ENCODE data around the gene VWA5B1.

The VWA5B1 gene

GRCh38 chr1:20355828-20356735 lies 65.4 kb downstream of the VWA5B1 start:
- no peaks in the 10 kb centered on the region for H3K9me3 Mint-ChIP-seq
- peaks cover 58% of the 10 kb centered on the region for H3K27me3 Mint-ChIP-seq
- no peak for ATAC-seq

GRCh38 chr1:20356850-20357459 lies 66.3 kb downstream of the VWA5B1 start:
- no peak for ATAC-seq
- Mint-ChIP-seq H3K4me3 (no peak overlapping the region), H3K9me3 (no peaks in the 10 kb centered on the region), H3K4me1 (peaks cover 14% of the 10 kb centered on the region), H3K27me3 (peaks cover 65% of the 10 kb centered on the region), H3K36me3 (no peaks in the 10 kb centered on the region), H3K27ac (no peak overlapping the region)

More at GRCh38 chr1:20355828-20356735, 65.4 kb downstream of the VWA5B1 start:
- Mint-ChIP-seq H3K4me3 (no peak overlapping the region), H3K4me1 (peaks cover 14% of the 10 kb centered on the region), H3K36me3 (no peaks in the 10 kb centered on the region), H3K27ac (no peak overlapping the region)

- Mint-ChIP-seq H3K36me3 (no peaks in the 10 kb centered on the region), H3K27me3 (peaks cover 67% of the 10 kb centered on the region)
- no peak for ATAC-seq
Measured at GRCh38 chr1:20357796-20358195, 67.1 kb downstream of the VWA5B1 start.

GRCh38 chr1:20358761-20359263 lies 68.1 kb downstream of the VWA5B1 start:
- H3K4me1 Mint-ChIP-seq, result peaks cover 14% of the 10 kb centered on the region
- H3K27ac Mint-ChIP-seq, result no peak overlapping the region
- H3K4me3 Mint-ChIP-seq, result no peak overlapping the region
- no peak for ATAC-seq
- no peaks in the 10 kb centered on the region for H3K9me3 Mint-ChIP-seq
- H3K27me3 Mint-ChIP-seq, result peaks cover 66% of the 10 kb centered on the region
- H3K36me3 Mint-ChIP-seq, result no peaks in the 10 kb centered on the region

More at GRCh38 chr1:20357796-20358195, 67.1 kb downstream of the VWA5B1 start:
- Mint-ChIP-seq H3K4me3 (no peak overlapping the region), H3K4me1 (peaks cover 14% of the 10 kb centered on the region), H3K9me3 (no peaks in the 10 kb centered on the region), H3K27ac (no peak overlapping the region)

GRCh38 chr1:20359451-20360330 lies 69.0 kb downstream of the VWA5B1 start:
- H3K4me3 Mint-ChIP-seq, result no peak overlapping the region
- no peaks in the 10 kb centered on the region for H3K9me3 Mint-ChIP-seq
- peaks cover 14% of the 10 kb centered on the region for H3K4me1 Mint-ChIP-seq
- peaks cover 66% of the 10 kb centered on the region for H3K27me3 Mint-ChIP-seq
- H3K36me3 Mint-ChIP-seq, result no peaks in the 10 kb centered on the region
- no peak overlapping the region for H3K27ac Mint-ChIP-seq
- peak; percentile 84 for ATAC-seq

- Mint-ChIP-seq H3K27me3 (peaks cover 80% of the 10 kb centered on the region), H3K4me3 (no peak overlapping the region), H3K27ac (no peak overlapping the region), H3K36me3 (no peaks in the 10 kb centered on the region), H3K9me3 (no peaks in the 10 kb centered on the region), H3K4me1 (peaks cover 22% of the 10 kb centered on the region)
- no peak for ATAC-seq
Measured at GRCh38 chr1:20361401-20361800, 70.7 kb downstream of the VWA5B1 start.

- H3K27me3 Mint-ChIP-seq, result peaks cover 85% of the 10 kb centered on the region
- no peaks in the 10 kb centered on the region for H3K9me3 Mint-ChIP-seq
- peaks cover 24% of the 10 kb centered on the region for H3K4me1 Mint-ChIP-seq
- H3K4me3 Mint-ChIP-seq, result no peak overlapping the region
- H3K36me3 Mint-ChIP-seq, result no peaks in the 10 kb centered on the region
- no peak overlapping the region for H3K27ac Mint-ChIP-seq
- no peak for ATAC-seq
Measured at GRCh38 chr1:20361805-20362381, 71.2 kb downstream of the VWA5B1 start.

- Mint-ChIP-seq H3K27me3 (peaks cover 95% of the 10 kb centered on the region), H3K27ac (no peak overlapping the region), H3K36me3 (no peaks in the 10 kb centered on the region), H3K9me3 (no peaks in the 10 kb centered on the region), H3K4me1 (peaks cover 33% of the 10 kb centered on the region), H3K4me3 (no peak overlapping the region)
- ATAC-seq, result no peak
Measured at GRCh38 chr1:20362856-20363255, 72.2 kb downstream of the VWA5B1 start.

- Mint-ChIP-seq H3K4me1 (peaks cover 20% of the 10 kb centered on the region), H3K27me3 (peaks cover 83% of the 10 kb centered on the region), H3K36me3 (no peaks in the 10 kb centered on the region), H3K9me3 (no peaks in the 10 kb centered on the region), H3K4me3 (no peak overlapping the region), H3K27ac (no peak overlapping the region)
- ATAC-seq, result no peak
Measured at GRCh38 chr1:20365421-20366055, 74.9 kb downstream of the VWA5B1 start.

GRCh38 chr1:20366056-20366462 lies 75.4 kb downstream of the VWA5B1 start:
- no peaks in the 10 kb centered on the region for H3K9me3 Mint-ChIP-seq
- no peaks in the 10 kb centered on the region for H3K36me3 Mint-ChIP-seq
- peaks cover 20% of the 10 kb centered on the region for H3K4me1 Mint-ChIP-seq
- no peak overlapping the region for H3K27ac Mint-ChIP-seq
- H3K4me3 Mint-ChIP-seq, result no peak overlapping the region
- ATAC-seq, result no peak
- H3K27me3 Mint-ChIP-seq, result peaks cover 79% of the 10 kb centered on the region

GRCh38 chr1:20366463-20367115 lies 75.9 kb downstream of the VWA5B1 start:
- H3K36me3 Mint-ChIP-seq, result no peaks in the 10 kb centered on the region
- H3K9me3 Mint-ChIP-seq, result no peaks in the 10 kb centered on the region
- no peak overlapping the region for H3K4me3 Mint-ChIP-seq
- peaks cover 74% of the 10 kb centered on the region for H3K27me3 Mint-ChIP-seq
- no peak for ATAC-seq
- H3K27ac Mint-ChIP-seq, result no peak overlapping the region
- H3K4me1 Mint-ChIP-seq, result peaks cover 23% of the 10 kb centered on the region

GRCh38 chr1:20367116-20367585 lies 76.5 kb downstream of the VWA5B1 start:
- Mint-ChIP-seq H3K27me3 (peaks cover 68% of the 10 kb centered on the region), H3K4me3 (no peak overlapping the region), H3K9me3 (no peaks in the 10 kb centered on the region), H3K27ac (no peak overlapping the region), H3K4me1 (peaks cover 28% of the 10 kb centered on the region), H3K36me3 (no peaks in the 10 kb centered on the region)
- no peak for ATAC-seq

- Mint-ChIP-seq H3K27ac (no peak overlapping the region), H3K4me3 (no peak overlapping the region), H3K27me3 (peaks cover 64% of the 10 kb centered on the region), H3K9me3 (no peaks in the 10 kb centered on the region), H3K4me1 (peaks cover 30% of the 10 kb centered on the region), H3K36me3 (no peaks in the 10 kb centered on the region)
- no peak for ATAC-seq
Measured at GRCh38 chr1:20367626-20368025, 77.0 kb downstream of the VWA5B1 start.
